ENCODE measurements around the gene COL23A1.
"Not testable (repeated sequence)": the region's sequence is repeated elsewhere in the genome, so short reads cannot be mapped to it uniquely, and the experiment has no call there.

The COL23A1 gene

GRCh38 chr5:178380541-178381074, 209.6 kb downstream of the COL23A1 start:
- DNase-seq (ENCODE audit: low read depth in 2 of 2), result no peak

DNA sequence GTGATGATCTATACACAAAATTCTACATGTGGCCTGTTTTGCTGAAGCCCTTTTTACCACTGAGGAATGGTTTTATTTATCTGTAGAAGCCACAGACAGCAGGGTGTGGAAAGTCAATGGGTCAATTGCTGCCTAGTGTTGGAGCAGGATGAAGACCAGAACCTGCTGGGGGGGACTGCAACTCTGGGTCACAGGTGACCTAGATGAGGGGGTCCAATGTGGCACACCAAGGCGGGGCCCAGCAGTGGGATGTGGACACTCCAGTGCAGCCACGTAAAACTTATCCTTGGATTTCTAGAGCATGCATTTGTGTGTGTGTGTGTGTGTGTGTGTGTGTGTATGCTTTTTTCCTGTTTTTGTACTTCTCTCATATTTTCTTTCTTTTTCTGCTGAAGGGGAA, 210.1 kb downstream of the COL23A1 start:
- no peak for DNase-seq (ENCODE audit: low read depth in 2 of 2)

GRCh38 chr5:178378527-178379484, 211.4 kb downstream of the COL23A1 start:
- DNase-seq (ENCODE audit: low read depth in 2 of 2), result no peak

DNA sequence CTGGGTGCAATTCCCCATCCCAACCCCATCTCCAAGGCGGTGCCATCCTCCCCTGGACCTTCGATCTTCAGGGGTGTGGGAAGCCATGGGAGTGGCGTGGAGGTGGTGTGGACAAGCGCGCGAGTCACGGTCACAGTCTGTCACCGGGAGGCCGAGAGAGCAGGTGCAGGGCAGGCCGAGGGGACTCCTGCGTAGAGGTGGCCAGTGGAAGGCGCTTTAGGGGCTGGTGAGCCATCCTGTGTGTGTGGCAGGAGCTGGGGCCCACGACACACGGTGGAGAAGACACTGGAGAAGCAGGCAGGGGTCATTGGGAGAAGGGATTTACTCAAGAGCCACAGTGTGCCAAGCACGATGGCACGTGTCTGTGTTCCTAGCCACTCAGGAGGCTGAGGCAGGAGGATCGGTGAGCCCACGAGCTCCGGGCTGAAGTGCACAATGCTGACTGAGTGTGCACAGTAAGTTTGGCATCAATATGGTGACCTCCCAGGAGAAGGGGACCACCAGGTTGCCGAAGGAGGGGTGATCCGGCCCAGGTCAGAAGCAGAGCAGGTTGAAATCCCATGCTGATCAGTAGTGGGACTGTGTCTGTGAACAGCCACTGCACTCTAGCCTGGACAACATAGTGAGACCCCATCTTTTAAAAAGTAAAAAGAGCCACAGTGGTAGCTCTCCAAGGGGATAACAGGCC, 212.5 kb downstream of the COL23A1 start:
- DNase-seq (ENCODE audit: low read depth in 2 of 2), result no peak

DNA sequence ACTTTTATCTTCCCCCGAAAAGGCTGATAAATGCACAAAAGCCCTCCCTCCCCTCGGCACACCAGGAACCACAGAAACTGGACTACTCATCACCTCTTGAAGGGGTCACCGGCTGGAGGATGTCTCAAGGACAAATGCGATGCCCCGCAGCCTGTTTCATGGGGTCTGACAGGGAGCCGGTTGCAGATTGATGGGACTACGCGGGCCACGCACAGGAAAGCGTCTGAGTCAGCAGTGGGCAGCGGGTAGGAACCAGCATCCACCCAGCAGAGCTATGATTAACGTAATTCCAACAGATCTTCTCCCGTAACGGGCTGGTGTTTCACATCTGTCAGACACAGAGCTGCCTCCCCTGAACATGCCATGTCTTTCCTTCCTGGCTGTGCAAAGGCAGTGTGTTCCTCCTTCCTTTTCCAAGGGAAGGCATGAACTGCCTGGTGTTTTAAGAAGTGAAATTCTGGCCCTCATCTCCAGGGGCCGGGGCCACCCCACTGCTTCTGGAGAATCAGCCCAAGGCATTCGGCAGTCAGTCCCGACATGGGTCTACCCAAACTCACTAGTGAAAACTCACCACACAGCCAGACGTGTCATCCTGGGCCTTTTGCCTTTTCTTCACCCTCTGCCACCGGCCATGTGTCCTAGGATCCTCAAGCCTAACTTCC, 213.1 kb downstream of the COL23A1 start:
- no peak for DNase-seq (ENCODE audit: low read depth in 2 of 2)

DNA sequence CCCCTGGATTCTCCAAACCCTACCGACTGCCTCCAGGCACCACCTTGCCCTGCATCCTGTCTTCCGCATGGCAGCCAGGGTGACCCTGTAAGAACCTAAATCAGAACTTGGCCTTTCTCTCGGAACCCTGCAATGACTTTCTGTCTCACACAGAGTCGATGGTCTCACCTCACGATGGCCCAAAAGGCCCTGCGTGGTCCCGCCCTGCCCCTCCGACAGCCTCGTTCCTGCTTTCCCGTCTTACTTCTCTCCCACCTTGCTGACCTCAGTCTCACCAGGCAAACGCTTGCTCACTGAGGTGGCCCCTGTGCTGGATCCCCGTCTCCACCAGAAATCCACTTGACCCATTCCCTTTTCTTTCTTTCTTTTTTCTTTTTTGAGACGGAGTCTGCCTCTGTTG, 214.8 kb downstream of the COL23A1 start:
- no peak for DNase-seq (ENCODE audit: low read depth in 2 of 2)

DNA sequence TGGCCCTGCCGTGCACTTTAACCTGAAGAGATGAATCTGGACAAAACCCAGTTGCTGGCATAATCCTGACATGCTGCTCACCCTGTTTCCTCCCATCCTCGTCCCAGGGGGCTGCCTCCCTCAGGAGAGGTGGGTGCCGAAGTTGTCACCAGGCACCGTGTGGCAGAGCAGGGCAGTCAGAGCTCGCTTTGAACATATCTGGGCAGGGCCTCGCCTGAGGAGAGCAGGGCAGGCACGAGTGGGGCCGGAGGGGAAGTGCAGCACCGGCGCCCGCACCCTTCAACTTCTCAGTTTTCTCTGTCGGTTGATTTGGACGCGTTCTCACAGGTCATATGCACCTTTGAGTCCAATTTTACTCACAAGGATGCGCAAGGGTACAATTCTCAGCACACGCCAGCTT, 216.5 kb downstream of the COL23A1 start:
- DNase-seq (ENCODE audit: low read depth in 2 of 2), result no peak

- DNase-seq (ENCODE audit: low read depth in 2 of 2), result no peak
Observed at GRCh38 chr5:178372142-178372571, 218.0 kb downstream of the COL23A1 start.

- no peak for DNase-seq (ENCODE audit: low read depth in 2 of 2)
Observed at GRCh38 chr5:178371362-178372111, 218.7 kb downstream of the COL23A1 start.

DNA sequence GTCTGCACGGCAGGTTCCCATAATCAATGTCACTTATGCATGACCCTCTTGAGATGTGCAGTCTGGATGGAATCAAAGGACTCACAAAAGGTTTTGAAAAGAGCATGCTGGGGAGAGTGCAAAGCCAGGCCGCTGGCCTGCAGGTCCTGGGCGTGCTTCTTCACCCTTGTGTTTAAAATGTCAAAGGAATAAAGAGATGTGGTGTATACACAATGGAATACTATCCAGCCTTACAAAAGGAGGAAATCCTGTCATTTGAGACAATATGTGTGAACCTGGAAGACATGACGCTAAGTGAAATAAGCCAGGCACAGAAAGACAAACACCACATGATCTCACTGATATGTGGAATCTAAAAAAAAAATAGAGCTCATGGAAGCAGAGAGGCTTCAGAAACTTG, 220.1 kb downstream of the COL23A1 start:
- DNase-seq (ENCODE audit: low read depth in 2 of 2), result no peak

DNA sequence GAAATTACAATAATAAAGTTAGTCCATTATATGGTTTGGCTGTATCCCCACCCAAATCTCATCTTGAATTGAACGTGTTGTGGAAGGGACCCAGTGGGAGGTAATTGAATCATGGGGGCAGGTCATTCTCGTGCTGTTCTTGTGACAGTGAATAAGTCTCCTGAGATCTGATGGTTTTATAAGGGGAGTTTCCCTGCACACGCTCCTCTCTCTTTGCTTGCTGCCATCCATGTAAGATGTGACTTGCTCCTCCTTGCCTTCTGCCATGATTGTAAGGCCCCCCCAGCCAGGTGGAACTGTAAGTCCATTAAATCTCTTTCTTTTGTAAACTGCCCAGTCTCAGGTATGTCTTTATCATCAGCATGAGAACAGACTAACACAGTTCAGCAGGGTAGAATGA, 220.7 kb downstream of the COL23A1 start:
- not testable (repeated sequence) for DNase-seq (ENCODE audit: low read depth in 2 of 2)

GRCh38 chr5:178368716-178369300, 221.4 kb downstream of the COL23A1 start:
- no peak for DNase-seq (ENCODE audit: low read depth in 2 of 2)

- no peak for DNase-seq (ENCODE audit: low read depth in 2 of 2)
Observed at GRCh38 chr5:178368274-178368673, 221.9 kb downstream of the COL23A1 start.

- no peak for DNase-seq (ENCODE audit: low read depth in 2 of 2)
Observed at GRCh38 chr5:178367736-178368120, 222.5 kb downstream of the COL23A1 start.

DNA sequence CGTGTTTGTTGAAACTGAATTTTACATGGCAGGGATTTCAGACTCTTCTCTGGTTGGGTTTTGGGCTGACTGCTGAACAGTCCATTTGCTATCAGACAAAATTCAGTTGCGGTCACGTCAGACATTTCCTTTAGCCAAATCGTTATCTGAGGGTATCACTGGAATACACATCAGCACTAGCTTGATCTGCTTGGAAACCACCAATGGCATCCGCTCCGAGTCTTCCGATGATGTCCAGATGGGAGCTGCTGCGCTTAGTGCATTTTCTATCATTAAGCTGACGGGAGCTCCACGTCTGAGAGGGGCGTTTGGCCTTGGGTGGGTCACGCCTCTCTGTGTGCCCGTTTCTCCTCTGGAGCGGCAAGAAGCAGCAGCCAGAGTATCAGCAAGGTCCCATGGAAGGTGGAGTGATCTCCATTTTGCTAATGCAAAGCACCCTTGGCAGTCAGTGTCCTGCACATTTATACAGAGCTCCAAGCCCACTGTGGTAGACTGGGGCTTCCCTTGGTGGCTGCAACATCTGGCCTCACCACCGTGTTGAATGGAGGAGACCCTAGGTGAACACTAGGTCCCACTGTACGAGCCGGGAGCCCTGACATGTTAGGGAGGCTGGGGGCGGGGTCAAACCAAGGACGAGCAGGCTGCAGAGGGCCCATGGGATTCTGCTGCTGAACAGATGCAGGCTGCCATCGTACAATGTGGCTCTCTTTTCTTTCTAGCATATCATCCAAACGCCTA, 223.0 kb downstream of the COL23A1 start:
- no peak for DNase-seq (ENCODE audit: low read depth in 2 of 2)

- DNase-seq (ENCODE audit: low read depth in 2 of 2), result no peak
Observed at GRCh38 chr5:178365501-178366440, 224.4 kb downstream of the COL23A1 start.

- no peak for DNase-seq (ENCODE audit: low read depth in 2 of 2)
Observed at GRCh38 chr5:178364326-178364675, 225.9 kb downstream of the COL23A1 start.

DNA sequence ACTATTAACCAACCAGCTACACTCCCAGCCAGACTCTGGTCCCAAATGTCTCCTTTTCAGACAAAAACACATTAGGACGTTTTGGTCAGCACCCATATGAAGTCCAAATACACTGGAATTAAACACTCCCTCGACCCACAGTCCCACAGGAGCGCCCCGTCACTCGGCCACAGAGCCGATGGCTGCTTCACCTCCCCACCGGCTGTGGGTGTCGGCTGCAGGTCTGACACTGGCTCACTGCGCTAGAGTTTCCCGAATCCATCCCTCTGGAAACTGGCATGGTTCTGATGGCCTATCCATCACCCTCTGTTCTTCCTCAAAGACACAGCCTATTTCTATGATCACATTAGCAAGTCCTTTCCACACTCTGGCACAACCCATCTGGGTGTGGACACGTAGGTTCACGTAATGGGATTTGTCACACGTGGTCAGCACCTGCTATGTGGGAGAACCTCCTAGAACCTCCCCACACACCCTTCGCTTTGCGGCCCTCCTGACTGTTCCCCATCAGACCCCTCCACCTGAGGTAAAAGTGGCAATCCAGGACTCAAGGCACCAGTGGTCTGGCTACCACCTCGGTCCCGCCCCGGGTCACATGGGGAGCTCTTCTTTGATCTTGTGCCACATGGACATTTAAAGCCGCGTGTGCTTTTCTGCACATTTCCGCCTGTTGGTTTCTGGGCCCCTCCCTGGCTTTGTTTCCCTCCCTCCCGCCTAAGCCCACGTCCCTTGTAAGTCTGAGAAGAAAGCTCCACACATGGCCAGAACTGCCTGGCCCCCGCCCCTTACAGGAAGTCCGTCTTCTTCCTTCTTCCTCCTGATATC, 226.5 kb downstream of the COL23A1 start:
- no peak for DNase-seq (ENCODE audit: low read depth in 2 of 2)

Measured in fibroblast of skin of left biceps (primary cell).